MM.1S (cell line): ENCODE measurements around the gene LRIG2.
"Not testable (repeated sequence)": the region's sequence is repeated elsewhere in the genome, so short reads cannot be mapped to it uniquely, and the experiment has no call there.

ENCODE experiments used
- EZH2 ChIP-seq: fragments of 300-600 bp; sonication (generic); optimal IDR thresholded peaks from 2 replicates; pipeline ENCODE3; 2017; ENCODE audit warnings: low read depth, mild to moderate bottlenecking, antibody characterized with exemption, low read length, mixed read lengths
- EZH2phosphoT487 ChIP-seq: fragments of 300-600 bp; sonication (generic); IDR thresholded peaks from 2 replicates; pipeline ENCODE4 v1.6.1; 2018; ENCODE audit warnings: antibody characterized with exemption, low read length

GRCh38 chr1:113150494-113150893 is 77.5 kb downstream of the LRIG2 start:
- not testable (repeated sequence) for TF ChIP-seq EZH2, EZH2phosphoT487
